Superior temporal gyrus (tissue), 1 donor: ENCODE data around the gene RECQL5.
"Not testable (repeated sequence)": the region's sequence is repeated elsewhere in the genome, so short reads cannot be mapped to it uniquely, and the experiment has no call there.

Experiments
- DNase-seq: peaks from one replicate; pipeline ENCODE4 v3.0.0-alpha.2; 2016; ENCODE audit errors: extremely low spot score

RECQL5 gene

GRCh38 chr17:75595284-75595919 is 71.6 kb downstream of the RECQL5 start:
- no peak for DNase-seq

DNA sequence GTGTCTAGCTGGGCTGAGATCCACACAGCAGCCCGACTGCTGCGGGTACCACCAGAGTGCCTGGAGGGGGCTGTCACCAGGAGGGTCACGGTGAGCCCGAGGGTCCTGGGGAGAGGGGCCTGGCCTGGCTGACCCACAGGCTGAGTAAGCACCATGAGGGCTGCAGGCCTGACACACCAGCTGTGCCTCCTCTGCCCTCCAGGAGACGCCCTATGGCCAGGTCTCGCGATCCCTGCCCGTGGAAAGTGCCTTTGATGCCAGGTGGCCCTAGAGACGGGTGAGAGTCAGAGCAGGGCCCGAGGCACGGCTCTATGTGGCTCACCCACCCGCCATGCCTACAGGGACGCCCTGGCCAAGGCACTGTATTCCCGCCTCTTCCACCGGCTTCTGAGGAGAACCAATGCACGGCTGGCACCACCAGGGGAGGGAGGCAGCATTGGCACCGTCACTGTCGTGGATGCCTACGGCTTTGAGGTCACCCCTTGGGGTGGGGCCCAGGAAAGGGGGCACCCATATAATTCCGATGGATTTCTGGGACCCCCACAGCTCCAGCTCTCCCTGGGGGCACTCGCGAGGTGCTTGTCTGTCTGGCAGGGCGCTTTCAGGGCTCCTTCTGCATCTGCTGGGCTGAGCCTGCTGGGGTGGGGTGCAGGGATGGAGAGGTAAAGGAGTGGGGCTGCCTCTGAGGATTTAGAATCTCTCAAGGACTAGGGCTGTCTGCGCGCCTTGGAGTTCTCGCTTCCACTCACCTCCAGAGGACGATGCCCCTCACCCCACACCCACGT is 72.3 kb downstream of the RECQL5 start:
- no peak for DNase-seq

- not testable (repeated sequence) for DNase-seq
Measured at GRCh38 chr17:75593430-75593829, 73.5 kb downstream of the RECQL5 start.

- no peak for DNase-seq
Measured at GRCh38 chr17:75592348-75593020, 74.5 kb downstream of the RECQL5 start.

DNA sequence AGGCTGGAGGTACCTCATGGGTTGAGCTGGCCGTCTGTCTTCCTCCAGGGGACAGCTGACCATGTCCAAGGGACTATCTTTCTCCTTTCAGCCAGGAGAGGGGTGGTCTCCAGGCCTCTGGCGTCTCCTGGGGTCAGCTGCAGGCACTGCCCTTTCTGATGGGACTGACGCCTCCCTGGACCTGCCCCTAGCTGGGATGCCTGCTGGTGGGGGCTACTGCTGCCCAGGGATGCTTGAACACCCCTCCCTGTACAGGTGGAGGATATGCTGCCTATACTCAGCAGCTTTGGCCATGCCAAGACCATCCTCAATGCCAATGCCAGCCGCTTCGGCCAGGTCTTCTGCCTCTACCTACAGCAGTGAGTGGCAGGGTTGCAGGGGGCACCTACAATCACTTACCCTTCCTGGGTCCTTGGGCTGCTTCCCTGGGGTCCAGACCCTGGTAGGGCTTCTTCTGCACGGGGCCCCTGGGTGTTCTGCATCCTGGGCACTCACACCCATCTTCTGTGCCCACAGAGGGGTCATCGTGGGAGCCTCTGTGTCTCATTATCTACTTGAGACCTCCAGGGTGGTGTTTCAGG is 75.1 kb downstream of the RECQL5 start:
- DNase-seq: no peak

DNA sequence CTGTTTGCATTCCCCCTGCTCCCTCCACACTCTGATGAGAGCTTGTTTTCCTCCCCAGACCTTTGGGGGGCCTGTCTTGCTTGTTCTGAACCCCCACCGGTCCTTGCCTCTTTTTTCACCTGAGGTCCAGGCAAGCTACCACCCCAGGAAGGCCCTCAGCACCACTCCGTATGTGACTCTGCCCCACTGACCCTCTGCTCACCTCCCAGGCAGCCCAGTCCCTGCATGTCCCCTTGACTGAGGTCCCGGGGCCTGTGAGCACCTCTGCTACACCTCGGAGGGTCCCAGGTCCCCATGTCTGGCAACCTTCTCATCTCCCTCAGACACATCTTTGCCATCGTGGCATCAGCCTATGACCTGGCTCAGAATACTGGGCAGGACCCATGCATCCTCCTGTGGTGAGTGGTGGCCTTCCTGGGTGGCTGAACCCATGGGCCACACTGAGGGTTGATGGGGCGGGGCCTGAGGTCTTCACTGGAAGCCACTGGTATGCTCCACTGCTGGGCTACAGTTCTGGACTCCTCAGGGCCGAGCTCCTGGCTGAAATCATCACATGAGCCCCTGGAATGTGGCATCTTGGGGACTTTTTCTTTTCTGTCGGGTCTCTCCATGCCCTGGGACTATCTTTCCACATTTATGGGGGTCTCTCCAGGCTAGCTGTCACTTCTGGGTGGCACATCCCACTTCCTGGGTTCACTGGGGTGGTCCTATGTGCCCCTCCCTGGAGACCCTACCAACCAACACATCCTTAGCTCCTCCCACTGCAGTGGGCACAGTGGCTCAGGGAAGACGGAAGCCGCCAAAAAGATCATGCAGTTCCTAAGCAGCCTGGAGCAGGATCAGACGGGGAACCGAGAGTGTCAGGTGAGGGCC is 75.9 kb downstream of the RECQL5 start:
- no peak for DNase-seq

DNA sequence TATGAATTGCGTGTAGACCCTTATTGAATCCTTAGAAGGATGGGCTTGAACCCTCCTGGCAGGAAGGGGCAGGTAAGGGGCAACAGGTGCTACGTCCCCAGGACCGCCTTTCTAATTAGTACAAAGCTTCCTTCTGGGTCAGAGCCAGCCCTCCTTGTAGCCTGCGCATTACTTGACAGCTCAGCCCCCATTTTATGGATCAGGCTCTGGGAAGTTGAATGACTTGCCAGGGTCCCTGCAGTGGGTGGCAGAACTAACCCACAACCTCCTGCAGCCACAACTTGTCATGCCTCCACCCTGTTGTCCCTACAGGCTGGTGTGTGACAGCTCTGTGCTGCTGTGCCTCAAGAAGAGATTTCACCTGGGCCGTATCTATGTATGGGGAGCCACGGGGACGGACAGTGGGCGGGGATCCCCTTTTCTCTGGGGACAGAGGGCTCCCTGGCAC is 76.6 kb downstream of the RECQL5 start:
- no peak for DNase-seq

DNA sequence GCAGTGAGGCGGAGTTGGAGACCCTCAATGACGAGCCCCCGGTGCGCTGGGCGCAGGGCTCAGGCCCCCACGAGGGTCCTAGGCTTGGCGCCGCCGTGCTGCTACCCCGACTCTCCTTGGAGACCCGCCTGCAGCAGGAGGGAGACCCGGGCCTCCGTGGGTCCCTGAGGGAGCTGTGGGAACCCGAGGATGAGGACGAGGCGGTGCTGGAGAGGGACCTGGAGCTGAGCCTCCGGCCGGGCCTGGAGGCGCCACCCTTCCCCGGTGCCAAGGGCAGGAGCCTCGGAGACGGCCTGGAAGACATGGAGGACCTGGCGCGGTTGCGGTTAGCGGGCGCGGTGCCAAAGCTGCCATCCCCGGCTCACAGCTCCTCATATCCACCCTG is 77.0 kb downstream of the RECQL5 start:
- no peak for DNase-seq

GRCh38 chr17:75589012-75589918 is 77.7 kb downstream of the RECQL5 start:
- peak; percentile 70 for DNase-seq

GRCh38 chr17:75588596-75589011 is 78.3 kb downstream of the RECQL5 start:
- DNase-seq: peak; percentile 12

DNA sequence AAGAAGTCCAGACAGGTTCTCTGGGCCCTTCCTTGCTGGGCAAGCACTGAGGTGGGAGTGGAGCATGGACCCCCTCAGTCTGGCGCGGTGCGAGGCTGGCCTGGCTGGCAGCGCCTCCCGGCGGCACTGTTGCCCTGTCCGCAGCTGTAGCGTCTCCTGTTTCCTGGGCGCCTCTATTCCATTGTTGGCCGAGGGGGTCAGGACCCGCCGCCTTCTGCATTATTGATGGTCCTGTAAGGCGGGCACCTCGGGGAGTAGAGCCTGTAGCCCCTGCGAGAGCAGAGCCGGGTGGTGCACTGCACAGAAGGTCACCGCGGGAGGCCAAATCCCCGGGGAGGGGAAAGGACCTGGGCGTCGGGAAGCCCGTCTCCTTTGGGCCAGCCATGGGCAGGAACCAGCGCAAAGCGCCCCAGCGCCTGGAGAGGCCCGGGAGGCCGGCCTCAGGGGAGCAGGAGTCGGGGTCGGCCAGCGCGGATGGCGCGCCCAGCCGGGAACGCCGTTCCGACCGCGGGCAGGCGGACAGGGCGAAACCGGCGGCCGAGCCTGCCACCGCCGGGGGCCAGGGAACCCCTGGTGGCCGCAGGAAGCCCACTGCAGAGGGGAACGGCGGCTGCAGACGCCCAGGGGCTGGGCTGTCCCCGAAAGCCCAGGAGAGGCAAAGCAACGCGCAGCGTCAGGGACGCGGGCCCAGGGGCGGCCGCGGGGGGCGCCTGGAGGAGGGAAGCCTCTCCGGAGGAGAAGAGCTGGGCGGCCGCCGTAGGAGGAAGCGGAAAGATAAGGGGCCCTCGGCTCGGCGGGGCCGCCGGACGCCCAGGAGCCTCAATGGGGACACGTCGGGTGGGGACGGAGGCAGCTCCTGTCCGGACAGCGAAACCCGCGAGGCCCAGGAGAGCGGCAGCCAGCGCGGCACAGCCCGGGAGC is 79.0 kb downstream of the RECQL5 start, which contains the start of gene MYO15B:
TSS of gene MYO15B (plus strand) at position 126 of the 921 bp plus-strand sequence. CDS start at position 384, 258 bp downstream.
- peak; percentile 28 for DNase-seq

DNA sequence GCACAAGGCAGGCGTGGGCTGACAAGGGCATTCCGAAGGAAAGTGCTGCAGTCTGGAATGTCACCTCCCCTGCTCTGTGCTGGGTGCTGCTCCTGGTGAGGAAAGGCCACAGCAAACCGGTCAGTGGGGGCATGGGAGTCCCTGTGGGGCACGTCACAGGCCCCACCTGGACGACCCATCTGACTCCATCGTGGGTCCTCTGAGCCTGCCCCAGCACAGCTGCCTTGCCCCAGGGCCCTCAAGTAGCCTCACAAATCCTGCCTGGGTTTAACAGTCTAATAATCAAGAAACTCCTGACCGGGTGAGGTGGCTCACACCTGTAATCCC is 82.1 kb downstream of the RECQL5 start:
- DNase-seq: no peak

DNA sequence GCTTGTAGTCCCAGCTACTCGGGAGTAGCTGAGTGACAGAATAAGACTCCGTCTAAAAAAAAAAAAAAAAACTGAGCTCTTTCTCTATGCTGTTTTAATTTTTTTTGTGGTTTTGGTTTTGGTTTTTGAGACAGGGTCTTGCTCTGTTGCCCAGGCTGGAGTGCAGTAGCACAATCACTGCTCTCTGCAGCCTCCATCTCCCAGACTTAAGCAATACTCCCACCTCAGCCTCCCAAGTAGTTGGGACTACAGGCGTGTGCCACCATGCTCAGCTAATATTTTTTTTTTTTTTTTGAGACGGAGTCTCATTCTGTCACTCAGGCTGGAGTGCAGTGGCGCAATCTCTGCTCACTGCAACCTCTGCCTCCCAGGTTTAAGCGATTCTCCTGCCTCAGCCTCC is 83.8 kb downstream of the RECQL5 start:
- DNase-seq: not testable (repeated sequence)

DNA sequence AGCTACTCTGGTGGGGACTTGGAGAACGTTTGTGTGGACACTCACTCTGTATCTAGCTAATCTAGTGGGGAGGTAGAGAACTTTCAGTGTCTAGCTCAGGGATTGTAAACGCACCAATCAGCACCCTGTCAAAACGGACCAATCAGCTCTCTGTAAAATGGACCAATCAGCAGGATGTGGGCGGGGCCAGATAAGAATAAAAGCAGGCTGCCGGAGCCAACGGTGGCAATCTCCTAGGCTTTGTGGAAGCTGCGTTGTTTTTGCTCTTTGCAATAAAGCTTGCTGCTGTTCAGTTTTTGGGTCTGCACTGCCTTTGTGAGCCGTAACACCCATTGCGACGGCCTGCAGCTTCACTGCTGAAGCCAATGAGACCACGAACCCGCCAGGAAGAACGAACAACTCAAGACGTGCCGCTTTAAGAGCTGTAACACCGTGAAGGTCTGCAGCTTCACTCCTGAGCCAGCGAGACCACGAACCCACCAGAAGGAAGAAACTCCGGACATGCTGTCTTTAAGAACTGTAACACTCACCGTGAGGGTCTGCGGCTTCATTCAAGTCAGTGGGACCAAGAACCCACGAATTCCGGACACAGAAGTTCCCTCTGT is 85.7 kb downstream of the RECQL5 start:
- DNase-seq: not testable (repeated sequence)
